COLO668 (cell line): ENCODE data around the gene RFK.
A peak's percentile ranks its signal among the peaks of the same experiment; 100 is the strongest.
"Not testable (repeated sequence)": the region's sequence is repeated elsewhere in the genome, so short reads cannot be mapped to it uniquely, and the experiment has no call there.

ENCODE experiments used
- DNase-seq: peaks from one replicate; lab custom pipeline; 2025; ENCODE audit not compliant: unreplicated experiment; lab: John Stamatoyannopoulos, UW

Gene RFK

GRCh38 chr9:76394195-76394959 lies at the start of gene RFK:
TSS of gene RFK (minus strand) at chr9:76394426. CDS start at chr9:76394171, 255 bp downstream.
- peak; percentile 95 for DNase-seq

GRCh38 chr9:76443887-76444286 lies 49.7 kb upstream of the RFK start:
- no peak for DNase-seq

GRCh38 chr9:76441551-76442322 lies 47.5 kb upstream of the RFK start:
- no peak for DNase-seq

- DNase-seq: no peak
Measured at GRCh38 chr9:76438841-76439588, 44.8 kb upstream of the RFK start.

GRCh38 chr9:76437017-76437699 lies 42.9 kb upstream of the RFK start:
- not testable (repeated sequence) for DNase-seq

GRCh38 chr9:76434897-76435296 lies 40.7 kb upstream of the RFK start:
- not testable (repeated sequence) for DNase-seq

GRCh38 chr9:76433836-76434235 lies 39.6 kb upstream of the RFK start:
- DNase-seq: no peak

- no peak for DNase-seq
Measured at GRCh38 chr9:76433406-76433805, 39.2 kb upstream of the RFK start.

GRCh38 chr9:76431601-76432000 lies 37.4 kb upstream of the RFK start:
- DNase-seq: no peak

GRCh38 chr9:76426807-76427419 lies 32.7 kb upstream of the RFK start:
- no peak for DNase-seq

- no peak for DNase-seq
Measured at GRCh38 chr9:76425677-76426453, 31.6 kb upstream of the RFK start.

- DNase-seq: no peak
Measured at GRCh38 chr9:76424491-76424890, 30.3 kb upstream of the RFK start.

- no peak for DNase-seq
Measured at GRCh38 chr9:76423216-76424177, 29.3 kb upstream of the RFK start.

- peak; percentile 9 for DNase-seq
Measured at GRCh38 chr9:76419782-76420380, 25.7 kb upstream of the RFK start.

GRCh38 chr9:76417394-76417793 lies 23.2 kb upstream of the RFK start:
- no peak for DNase-seq

GRCh38 chr9:76415731-76416130 lies 21.5 kb upstream of the RFK start:
- DNase-seq: peak; percentile 16

GRCh38 chr9:76415154-76415553 lies 20.9 kb upstream of the RFK start:
- DNase-seq: no peak

GRCh38 chr9:76414661-76415060 lies 20.4 kb upstream of the RFK start:
- no peak for DNase-seq
